Activated T-cell treated with anti-CD3 and anti-CD28 coated beads, Interleukin-2, amount 50 U/mL, for 24 hours (primary cell): ENCODE results near the gene PHKA1.
A peak's percentile ranks its signal among the peaks of the same experiment; 100 is the strongest.
"Not testable (repeated sequence)": the region's sequence is repeated elsewhere in the genome, so short reads cannot be mapped to it uniquely, and the experiment has no call there.

ENCODE experiments used
- DNase-seq: peaks from one replicate; pipeline ENCODE4 v3.0.0-alpha.2; 2020
- H3K27ac Mint-ChIP-seq: 2 replicates; pipeline ENCODE4 v1.8.0; 2020; ENCODE audit warnings: mild to moderate bottlenecking, mixed read lengths
- H3K27me3 Mint-ChIP-seq: 2 replicates; pipeline ENCODE4 v1.8.0; 2020; ENCODE audit warnings: mixed read lengths
- H3K36me3 Mint-ChIP-seq: 2 replicates; pipeline ENCODE4 v1.8.0; 2020; ENCODE audit warnings: low read depth, mixed read lengths
- H3K4me1 Mint-ChIP-seq: 2 replicates; pipeline ENCODE4 v1.8.0; 2020; ENCODE audit warnings: low read depth, mixed read lengths
- H3K4me3 Mint-ChIP-seq: 2 replicates; pipeline ENCODE4 v1.8.0; 2020; ENCODE audit warnings: mild to moderate bottlenecking, moderate library complexity, mixed read lengths
- H3K9me3 Mint-ChIP-seq: 2 replicates; pipeline ENCODE4 v1.8.0; 2020; ENCODE audit warnings: mixed read lengths

Gene PHKA1

GRCh38 chrX:72572248-72573157 is 141.6 kb downstream of the PHKA1 start, which contains the start of gene HDAC8:
HDAC8 (minus strand) TSS chrX:72572843; CDS start chrX:72572761, 82 bp downstream.
- DNase-seq = peak; percentile 61
- Mint-ChIP-seq H3K4me1 (peaks cover 7% of the 10 kb centered on the region), H3K27ac (peak within 1 kb of the TSS; percentile 86), H3K36me3 (peaks cover 31% of the 10 kb centered on the region), H3K4me3 (peak within 1 kb of the TSS; percentile 88), H3K27me3 (peaks cover 61% of the 10 kb centered on the region), H3K9me3 (no peaks in the 10 kb centered on the region)

DNA sequence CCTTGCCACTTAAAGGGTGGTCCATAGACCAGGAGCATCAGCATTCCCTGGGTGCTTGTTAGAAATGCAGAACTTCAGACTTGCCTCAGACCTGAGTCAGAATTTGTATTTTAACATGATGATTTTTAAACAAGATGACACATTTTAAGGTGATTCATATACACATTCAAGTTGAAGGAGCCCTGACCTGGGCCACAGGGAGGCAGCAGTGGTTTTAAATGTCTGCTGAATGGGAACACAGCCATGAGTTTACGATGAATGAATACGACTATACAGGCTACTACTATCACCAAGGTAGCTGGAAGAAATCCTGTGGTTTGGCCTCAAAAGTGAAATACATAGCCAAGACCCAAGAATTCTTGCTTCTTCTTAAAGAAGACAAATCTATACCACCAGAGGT is 144.3 kb downstream of the PHKA1 start:
- Mint-ChIP-seq H3K36me3 (peaks cover 53% of the 10 kb centered on the region), H3K4me1 (peaks cover 7% of the 10 kb centered on the region), H3K4me3 (no peak overlapping the region), H3K27ac (no peak overlapping the region), H3K9me3 (no peaks in the 10 kb centered on the region), H3K27me3 (peaks cover 49% of the 10 kb centered on the region)
- DNase-seq = no peak

DNA sequence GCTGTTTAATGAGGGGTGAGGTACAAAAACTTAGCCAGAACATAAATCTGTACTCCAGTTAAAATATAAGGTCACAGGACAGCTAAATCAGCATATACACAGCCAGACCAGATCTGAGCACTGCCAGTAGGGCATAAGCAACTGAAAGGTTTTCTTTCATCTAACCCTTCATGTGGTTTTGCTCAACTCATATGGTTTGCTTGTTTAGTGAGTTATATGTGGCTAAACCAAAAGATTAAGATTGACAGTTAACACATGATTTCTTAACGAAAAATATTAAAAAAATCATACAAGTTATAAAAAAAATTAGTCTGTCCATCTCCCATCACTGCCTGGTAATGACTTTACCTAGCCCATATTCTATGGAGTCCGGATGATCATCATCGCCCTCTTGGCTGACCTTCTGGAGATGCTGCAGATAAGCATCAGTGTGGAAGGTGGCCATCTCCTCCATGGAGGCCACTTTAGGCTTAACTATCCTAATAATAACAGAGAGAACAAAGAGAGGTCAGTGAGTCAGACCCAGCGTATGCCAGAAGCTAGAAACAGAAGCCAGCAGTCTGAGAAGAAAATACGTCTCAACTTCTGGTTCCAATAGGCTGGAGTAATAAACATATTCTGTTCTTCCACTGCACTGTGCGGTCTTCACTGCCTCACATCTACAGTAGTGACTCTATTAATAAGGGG is 145.6 kb downstream of the PHKA1 start:
- Mint-ChIP-seq H3K36me3 (peaks cover 62% of the 10 kb centered on the region), H3K27ac (no peak overlapping the region), H3K27me3 (peaks cover 40% of the 10 kb centered on the region), H3K9me3 (no peaks in the 10 kb centered on the region), H3K4me1 (peaks cover 7% of the 10 kb centered on the region), H3K4me3 (no peak overlapping the region)
- no peak for DNase-seq

- Mint-ChIP-seq H3K4me3 (no peak overlapping the region), H3K27me3 (peaks cover 28% of the 10 kb centered on the region), H3K36me3 (peaks cover 63% of the 10 kb centered on the region), H3K27ac (no peak overlapping the region), H3K9me3 (no peaks in the 10 kb centered on the region), H3K4me1 (peaks cover 3% of the 10 kb centered on the region)
- DNase-seq = no peak
Measured at GRCh38 chrX:72566448-72566847, 147.7 kb downstream of the PHKA1 start.

DNA sequence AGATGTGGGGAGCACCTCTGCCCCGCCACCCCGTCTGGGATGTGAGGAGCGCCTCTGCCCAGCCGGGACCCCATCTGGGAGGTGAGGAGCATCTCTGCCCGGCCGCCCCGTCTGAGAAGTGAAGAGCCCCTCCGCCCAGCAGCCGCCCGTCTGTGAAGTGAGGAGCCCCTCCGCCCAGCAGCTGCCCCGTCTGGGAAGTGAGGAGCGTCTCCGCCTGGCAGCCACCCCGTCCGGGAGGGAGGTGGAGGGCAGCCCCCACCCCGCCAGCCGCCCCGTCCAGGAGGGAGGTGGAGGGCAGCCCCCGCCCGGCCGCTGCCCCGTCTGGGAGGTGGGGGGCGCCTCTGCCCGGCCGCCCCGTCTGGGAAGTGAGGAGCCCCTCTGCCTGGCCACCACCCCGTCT is 154.5 kb downstream of the PHKA1 start:
- H3K27ac Mint-ChIP-seq, H3K9me3 Mint-ChIP-seq, H3K4me1 Mint-ChIP-seq, DNase-seq, H3K4me3 Mint-ChIP-seq: not testable (repeated sequence)
- Mint-ChIP-seq H3K27me3 (peaks cover 18% of the 10 kb centered on the region), H3K36me3 (peaks cover 29% of the 10 kb centered on the region)

GRCh38 chrX:72554448-72555140 is 159.5 kb downstream of the PHKA1 start:
- Mint-ChIP-seq H3K4me1 (peaks cover 9% of the 10 kb centered on the region), H3K36me3 (peaks cover 15% of the 10 kb centered on the region), H3K27ac (no peak overlapping the region), H3K9me3 (no peaks in the 10 kb centered on the region), H3K4me3 (no peak overlapping the region), H3K27me3 (peaks cover 32% of the 10 kb centered on the region)
- DNase-seq = no peak

- H3K4me3 Mint-ChIP-seq, H3K36me3 Mint-ChIP-seq, H3K4me1 Mint-ChIP-seq, H3K9me3 Mint-ChIP-seq, H3K27ac Mint-ChIP-seq, DNase-seq: not testable (repeated sequence)
- peaks cover 37% of the 10 kb centered on the region for H3K27me3 Mint-ChIP-seq
Measured at GRCh38 chrX:72552443-72552842, 161.7 kb downstream of the PHKA1 start.

DNA sequence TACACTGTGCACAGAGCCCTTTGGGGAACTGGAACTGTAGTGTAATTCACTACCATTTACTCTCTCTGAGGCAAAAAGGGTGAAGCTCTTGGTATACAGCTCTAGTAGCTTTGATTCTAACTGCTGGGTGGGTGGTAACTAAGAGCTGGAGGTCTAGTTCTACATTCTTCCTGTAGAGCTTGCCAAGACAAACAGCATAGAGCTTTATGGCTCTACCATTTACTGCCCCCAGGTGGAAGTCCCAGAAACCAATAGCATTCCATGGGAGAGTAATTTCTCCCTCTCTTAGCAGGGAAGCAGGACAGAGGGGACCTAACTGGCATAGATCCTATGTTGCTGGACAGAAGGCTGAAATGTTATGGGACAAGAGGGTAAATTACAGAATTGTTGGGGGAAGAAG is 168.1 kb downstream of the PHKA1 start:
- no peaks in the 10 kb centered on the region for H3K4me1 Mint-ChIP-seq
- no peaks in the 10 kb centered on the region for H3K9me3 Mint-ChIP-seq
- peaks cover 24% of the 10 kb centered on the region for H3K27me3 Mint-ChIP-seq
- no peak overlapping the region for H3K27ac Mint-ChIP-seq
- no peak for DNase-seq
- H3K4me3 Mint-ChIP-seq = no peak overlapping the region
- H3K36me3 Mint-ChIP-seq = peaks cover 3% of the 10 kb centered on the region

- DNase-seq = no peak
- H3K36me3 Mint-ChIP-seq = peaks cover 7% of the 10 kb centered on the region
- no peaks in the 10 kb centered on the region for H3K9me3 Mint-ChIP-seq
- H3K27ac Mint-ChIP-seq = no peak overlapping the region
- H3K4me3 Mint-ChIP-seq = no peak overlapping the region
- H3K4me1 Mint-ChIP-seq = no peaks in the 10 kb centered on the region
- H3K27me3 Mint-ChIP-seq = peaks cover 20% of the 10 kb centered on the region
Measured at GRCh38 chrX:72540318-72540717, 173.8 kb downstream of the PHKA1 start.

GRCh38 chrX:72539822-72540221 is 174.3 kb downstream of the PHKA1 start:
- H3K27ac Mint-ChIP-seq = no peak overlapping the region
- H3K4me3 Mint-ChIP-seq = no peak overlapping the region
- no peaks in the 10 kb centered on the region for H3K9me3 Mint-ChIP-seq
- no peaks in the 10 kb centered on the region for H3K4me1 Mint-ChIP-seq
- H3K36me3 Mint-ChIP-seq = peaks cover 7% of the 10 kb centered on the region
- DNase-seq = no peak
- H3K27me3 Mint-ChIP-seq = peaks cover 20% of the 10 kb centered on the region

- Mint-ChIP-seq H3K27ac (no peak overlapping the region), H3K27me3 (peaks cover 14% of the 10 kb centered on the region), H3K4me1 (no peaks in the 10 kb centered on the region), H3K4me3 (no peak overlapping the region), H3K36me3 (peaks cover 11% of the 10 kb centered on the region), H3K9me3 (no peaks in the 10 kb centered on the region)
- no peak for DNase-seq
Measured at GRCh38 chrX:72536542-72536941, 177.6 kb downstream of the PHKA1 start.

GRCh38 chrX:72532366-72532765 is 181.7 kb downstream of the PHKA1 start:
- no peak for DNase-seq
- Mint-ChIP-seq H3K4me1 (peaks cover 3% of the 10 kb centered on the region), H3K4me3 (no peak overlapping the region), H3K27me3 (peaks cover 21% of the 10 kb centered on the region), H3K36me3 (peaks cover 9% of the 10 kb centered on the region), H3K27ac (no peak overlapping the region), H3K9me3 (no peaks in the 10 kb centered on the region)
